DLD1 (cell line): Measurements from ENCODE around the gene TMCC1.

Source experiments
- in situ Hi-C: cut with HindIII; loops from 2 replicates; pipeline ENCODE4 v1.10.0; 2017; ENCODE audit warnings: low sequenced_read_pairs

Gene TMCC1

DNA sequence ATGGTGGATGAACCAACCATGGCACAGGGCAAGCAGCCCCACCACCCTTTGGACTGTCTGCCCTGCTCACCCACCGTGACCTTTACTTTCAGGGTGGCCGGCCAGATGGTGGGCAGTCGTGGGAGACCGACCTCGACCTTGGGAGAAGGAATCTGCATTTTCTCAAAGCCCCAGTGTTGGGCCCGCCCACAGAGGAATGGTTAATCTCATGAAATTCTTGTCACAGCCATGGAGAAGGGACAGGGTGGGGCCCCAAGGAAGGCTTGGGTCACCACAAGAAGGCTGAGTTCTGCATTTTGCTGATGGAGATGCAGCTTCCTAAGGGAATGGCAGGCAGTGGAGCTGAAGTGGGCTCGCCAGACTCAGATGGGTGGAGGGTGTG is 290.0 kb downstream of the TMCC1 start:
- in situ Hi-C loops = no loop called here

DNA sequence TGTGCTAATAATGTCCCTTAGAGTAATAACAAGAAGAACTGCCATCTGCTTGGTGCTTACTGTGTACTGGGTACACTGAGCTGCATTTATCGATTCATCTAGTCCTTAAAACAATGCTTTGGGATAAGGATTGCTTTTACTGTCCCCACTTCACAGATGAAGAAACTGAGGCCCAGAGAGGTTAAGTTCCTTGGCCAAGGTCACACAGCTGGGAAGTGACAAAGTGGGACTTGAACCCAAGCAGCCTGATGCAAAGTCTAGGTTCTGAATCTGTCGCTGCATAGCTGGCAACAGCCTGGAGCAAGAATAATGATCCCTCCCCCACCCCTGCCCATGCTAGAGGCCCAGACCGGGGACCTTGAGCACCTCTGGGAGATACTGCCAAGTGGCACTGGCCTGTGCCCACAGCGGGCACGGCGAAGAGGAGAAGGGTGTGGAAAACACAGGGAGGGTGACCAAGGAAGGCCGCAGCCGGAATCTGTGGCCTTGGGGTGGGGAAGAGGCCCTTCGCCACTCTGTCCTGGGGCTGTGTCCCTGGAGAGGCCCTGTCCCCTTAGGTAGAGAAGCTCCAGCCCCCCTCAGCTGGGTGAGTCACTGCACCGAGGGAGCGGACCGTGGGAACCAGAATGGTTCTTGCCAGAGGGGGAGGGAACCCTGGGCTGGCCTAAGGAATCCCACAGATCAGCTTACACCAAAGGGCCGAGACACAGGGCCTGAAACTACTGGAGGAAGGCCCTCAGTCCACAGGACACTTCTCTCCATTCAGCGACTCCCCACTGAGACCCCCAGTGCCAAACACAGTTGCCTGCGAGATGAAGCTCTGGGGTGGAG is 290.6 kb downstream of the TMCC1 start:
- in situ Hi-C loops = no loop called here

GRCh38 chr3:129602309-129602708 is 291.2 kb downstream of the TMCC1 start:
- in situ Hi-C loops = no loop called here

- in situ Hi-C loops = no loop called here
Measured at GRCh38 chr3:129601713-129602112, 291.8 kb downstream of the TMCC1 start.

GRCh38 chr3:129600348-129600747 is 293.2 kb downstream of the TMCC1 start:
- in situ Hi-C loops = no loop called here

DNA sequence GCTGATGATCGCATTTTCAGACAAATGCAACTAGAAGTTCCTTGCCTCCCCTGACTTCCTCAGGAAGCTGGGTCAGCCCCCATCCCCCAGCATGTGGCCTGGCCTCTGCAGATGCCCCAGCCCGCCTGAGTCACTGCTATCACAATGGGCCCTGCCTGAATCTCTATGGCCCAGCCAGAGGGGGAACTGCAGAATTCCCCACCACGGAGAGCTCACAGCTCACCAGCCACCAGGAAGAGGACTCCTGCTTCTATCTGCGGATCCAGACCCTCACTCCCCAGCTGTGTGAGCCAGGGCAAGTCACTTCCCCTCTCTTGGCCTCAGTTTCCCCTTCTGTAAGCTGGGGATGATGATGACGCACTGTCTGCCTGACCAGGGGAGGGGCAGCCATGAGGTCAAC is 293.9 kb downstream of the TMCC1 start:
- in situ Hi-C loops = no loop called here

DNA sequence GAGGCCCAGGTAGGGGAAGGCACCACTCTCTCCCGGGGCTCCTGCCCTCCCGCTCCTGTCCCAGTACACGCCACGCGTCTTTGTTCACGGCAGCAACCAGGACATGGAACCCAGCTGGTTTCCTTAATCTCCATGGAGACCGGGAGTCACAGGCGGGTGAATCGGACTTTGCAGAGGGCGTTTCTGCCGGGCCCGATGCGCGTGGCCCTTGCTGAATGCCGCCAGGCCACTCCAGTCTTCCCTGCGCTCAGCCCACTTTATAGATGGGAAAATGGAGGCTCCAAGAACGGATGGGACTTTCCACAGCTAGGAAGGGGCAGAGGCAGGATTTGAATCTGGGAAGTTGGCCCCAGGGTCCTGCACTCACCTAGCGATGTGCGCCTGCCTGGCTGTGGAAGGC is 294.4 kb downstream of the TMCC1 start:
- in situ Hi-C loops = no loop called here

DNA sequence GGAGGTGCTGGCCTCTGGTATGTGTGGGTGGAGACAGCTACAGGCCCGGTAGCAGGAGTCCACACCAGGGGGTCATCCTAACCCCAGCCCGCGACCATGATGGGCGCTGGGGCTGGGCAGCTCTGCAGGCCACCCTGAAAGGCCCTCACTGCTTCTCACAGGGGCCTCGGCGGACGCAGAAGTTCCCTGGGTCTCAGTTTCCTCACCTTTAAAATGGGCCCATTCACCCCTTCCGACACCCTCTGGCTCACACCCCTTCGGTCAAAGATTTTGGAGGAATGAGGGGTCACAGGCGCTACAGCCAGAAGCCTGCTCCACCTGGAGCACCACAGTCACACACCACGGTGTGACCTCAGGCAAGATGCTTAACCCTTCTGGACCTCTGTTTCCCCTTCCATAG is 295.0 kb downstream of the TMCC1 start:
- in situ Hi-C loops = no loop called here

GRCh38 chr3:129598000-129598381 is 295.5 kb downstream of the TMCC1 start:
- in situ Hi-C loops = no loop called here
